Measurements from ENCODE around the gene ADAM10.

Gene ADAM10

DNA sequence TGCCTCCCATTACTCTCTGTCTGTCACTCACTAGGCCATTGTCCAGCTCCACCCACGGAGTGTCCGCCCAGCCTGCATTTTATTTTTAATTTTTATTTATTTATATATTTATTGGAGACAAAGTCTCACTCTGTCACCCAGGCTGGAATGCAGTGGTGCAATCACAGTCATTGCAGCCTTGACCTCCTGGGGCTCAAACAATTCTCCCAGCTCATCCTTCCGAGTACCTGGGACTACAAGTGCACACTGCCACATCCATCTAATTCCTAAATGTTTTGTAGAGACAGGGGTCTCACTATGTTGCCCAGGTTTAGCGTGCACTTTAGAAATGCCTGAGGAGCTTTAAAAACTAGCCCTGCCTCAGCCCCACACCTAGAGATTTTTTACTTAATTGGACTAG, 176.2 kb downstream of the ADAM10 start:
- DNase-seq = no peak

- no peak for DNase-seq
Observed at GRCh38 chr15:58572521-58572920, 177.0 kb downstream of the ADAM10 start.

DNA sequence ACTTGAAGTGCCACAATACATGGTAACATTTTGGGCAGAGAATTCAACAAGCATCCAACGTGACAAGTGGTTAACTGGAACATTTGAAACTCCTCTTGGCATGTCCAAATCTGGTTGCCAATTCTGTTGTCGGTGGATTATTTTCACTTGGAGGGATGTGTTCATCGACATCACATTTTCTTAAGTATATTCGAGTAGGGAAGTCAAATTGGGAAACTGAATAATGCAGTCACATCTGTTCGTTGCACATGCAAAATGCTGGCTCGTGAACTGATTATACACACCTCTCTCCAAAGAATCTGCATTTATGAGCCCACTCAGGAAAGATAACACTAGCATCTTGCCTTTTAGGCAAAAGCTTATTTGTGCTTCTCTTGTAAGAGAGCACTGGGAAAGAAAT, 178.0 kb downstream of the ADAM10 start:
- DNase-seq = no peak

DNA sequence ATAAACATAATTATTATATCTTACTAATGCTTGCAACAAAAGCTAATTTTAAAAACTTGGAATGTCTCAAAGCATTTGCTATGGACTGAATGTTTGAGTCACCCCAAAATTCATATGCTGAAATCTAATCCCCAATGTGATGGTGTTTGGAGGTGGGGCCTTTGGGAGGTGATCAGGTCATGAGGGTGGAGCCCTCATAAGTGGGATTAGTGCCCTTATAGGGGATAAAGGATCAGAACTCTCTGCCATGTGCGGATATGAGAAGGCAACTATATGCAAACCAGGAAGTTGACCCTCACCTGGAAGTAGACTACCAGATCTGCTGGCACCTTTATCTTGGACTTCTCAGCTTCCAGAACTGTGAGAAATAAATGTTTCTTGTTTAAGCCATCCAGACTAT, 180.1 kb downstream of the ADAM10 start:
- no peak for DNase-seq

DNA sequence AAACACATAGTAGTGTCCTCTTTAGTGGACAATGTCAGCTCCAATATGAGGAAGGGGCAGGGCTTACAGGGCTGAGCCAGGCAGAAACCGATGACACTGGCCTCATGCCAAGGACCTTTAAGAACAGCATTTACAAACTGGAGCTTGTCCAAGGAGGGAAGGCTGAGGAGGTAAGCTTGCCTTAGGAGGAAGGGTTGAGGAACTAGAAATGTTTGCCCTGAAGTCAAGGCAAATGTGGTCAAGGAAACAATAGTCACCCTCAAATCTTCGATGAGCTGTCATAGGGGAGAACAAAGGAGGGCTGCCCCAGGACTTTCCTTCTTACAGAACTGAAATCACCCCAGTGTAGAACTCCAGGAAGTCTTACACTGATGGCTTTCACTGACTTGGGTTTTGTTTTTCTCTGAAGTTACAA, 181.3 kb downstream of the ADAM10 start:
- peak; percentile 6 for DNase-seq

- no peak for DNase-seq
Observed at GRCh38 chr15:58566029-58566428, 183.5 kb downstream of the ADAM10 start.

DNA sequence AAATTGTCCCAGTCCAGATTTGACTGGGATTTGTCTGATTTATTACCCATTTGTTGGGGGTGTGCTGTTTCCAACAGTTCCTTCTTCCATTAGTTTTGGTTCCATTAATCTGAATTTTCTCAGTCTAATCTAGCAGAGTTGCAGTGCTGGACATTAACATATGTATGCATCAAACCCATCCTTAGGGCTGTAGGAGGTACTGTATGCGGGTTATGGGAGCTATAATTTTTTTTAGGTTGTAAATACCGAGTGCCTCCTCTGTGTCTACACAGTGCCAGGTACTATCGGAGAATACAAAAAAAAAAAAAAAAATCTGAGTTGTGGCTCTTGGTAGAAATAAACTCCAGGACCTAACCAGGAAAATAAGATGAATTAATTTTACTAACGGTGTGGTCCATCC, 183.9 kb downstream of the ADAM10 start:
- no peak for DNase-seq

- DNase-seq = no peak
Observed at GRCh38 chr15:58564981-58565380, 184.5 kb downstream of the ADAM10 start.

- DNase-seq = no peak
Observed at GRCh38 chr15:58562135-58562534, 187.4 kb downstream of the ADAM10 start.

DNA sequence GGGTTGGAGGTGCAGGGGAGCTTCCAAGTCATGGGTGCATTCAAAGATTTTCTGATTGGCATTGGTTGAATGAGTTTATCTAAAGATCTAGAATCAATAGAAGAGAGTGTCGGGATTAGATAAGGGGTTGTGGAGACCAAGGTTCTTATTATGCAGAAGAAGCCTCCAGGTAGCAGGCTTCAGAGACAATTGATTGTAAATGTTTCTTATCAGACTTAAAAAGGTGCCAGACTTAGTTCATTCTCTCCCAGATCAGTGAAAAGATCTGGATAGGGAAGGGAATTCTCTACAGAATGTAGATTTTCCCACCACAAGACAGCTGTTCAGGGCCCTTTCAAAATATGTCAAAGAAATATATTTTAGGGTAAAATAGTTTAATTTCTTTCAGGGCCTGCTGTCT, 188.2 kb downstream of the ADAM10 start:
- DNase-seq = no peak

DNA sequence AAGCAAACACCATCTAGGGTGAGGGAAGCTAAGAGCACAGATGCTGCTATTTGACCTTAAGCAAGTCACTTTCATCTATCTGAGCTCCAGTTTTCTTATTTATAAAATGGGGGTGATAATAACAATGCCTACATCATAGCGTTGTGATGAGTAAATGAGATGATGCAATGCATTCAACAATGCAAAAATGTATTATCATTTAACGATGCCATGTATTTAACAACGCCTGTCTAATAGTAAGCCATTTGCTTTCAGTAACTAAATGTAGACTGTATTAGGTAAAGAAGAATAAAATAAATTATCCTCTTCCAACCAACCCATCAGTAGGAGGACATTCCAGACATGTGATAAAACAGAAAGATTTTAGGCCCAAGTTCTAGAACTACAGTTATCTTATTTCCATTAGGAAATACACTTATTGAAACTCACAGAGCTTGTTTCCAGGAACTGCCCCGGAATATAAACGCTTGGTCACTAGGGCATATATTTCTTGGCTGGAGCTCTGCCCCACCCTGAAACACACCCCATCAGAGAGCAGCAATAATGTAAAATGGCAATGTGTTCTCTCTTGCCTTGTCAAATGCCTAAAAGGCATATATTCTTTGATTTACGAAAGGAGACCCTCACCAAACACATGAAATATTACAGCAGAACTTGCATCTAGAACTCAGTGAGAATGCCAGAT, 189.5 kb downstream of the ADAM10 start:
- DNase-seq = no peak

GRCh38 chr15:58558777-58559176, 190.7 kb downstream of the ADAM10 start:
- no peak for DNase-seq

GRCh38 chr15:58556541-58556940, 193.0 kb downstream of the ADAM10 start:
- DNase-seq = no peak

DNA sequence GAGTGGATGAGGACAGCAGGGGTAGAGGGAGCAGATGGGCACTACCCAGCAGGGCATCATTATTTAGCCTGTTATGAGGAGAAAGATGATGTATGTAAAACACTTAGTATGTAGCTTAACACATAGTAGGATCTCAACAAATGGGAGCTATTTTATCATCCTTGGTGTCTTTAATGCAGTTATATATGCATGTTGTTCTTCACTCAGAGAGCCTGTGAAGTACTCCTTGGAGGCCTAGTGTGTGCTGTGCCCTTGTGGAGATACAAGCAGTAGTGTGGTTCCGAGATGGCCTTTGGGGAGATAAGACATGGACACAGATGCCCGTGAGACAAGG, 193.5 kb downstream of the ADAM10 start:
- no peak for DNase-seq

DNA sequence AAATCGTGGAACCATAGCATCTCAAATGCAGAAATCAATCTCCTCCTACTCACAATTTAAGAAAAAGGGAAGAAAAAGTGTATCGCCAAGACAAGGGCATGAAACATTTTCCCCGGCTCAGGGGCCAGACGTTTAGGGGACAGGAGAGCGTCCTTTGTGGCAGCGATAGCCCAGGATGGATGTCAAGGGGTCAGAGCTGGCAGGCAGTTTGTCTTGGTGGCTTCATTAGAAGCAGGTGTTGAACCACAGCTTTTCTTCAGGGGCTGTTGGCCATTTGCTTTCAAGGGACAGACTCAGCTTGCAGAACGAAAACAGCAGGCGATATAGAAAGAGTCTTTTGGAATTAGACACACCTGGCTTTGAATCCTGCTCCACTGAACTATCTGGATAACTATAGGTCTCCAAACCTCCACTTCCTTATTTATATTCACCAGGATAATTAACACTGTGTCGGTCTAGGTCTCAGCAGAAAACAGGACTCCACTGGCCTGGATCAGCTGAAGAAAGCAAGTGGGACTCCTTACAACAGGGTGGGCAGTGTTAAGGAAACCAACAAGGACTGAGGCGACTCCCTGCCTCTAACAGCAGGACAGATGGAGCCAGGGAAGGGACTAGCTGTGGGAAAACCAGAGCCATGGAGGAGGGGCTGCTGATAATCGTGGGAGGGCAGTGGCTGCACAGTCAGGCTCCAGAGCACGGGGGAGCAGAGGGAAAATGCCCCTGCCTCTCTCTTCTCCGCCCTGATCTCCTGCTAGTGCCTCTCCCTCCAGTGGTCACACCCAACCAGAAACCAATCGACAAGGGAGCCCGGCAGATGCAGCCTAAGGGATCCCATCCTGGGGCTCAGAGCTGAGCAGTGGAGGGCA, 194.1 kb downstream of the ADAM10 start:
- DNase-seq = no peak

DNA sequence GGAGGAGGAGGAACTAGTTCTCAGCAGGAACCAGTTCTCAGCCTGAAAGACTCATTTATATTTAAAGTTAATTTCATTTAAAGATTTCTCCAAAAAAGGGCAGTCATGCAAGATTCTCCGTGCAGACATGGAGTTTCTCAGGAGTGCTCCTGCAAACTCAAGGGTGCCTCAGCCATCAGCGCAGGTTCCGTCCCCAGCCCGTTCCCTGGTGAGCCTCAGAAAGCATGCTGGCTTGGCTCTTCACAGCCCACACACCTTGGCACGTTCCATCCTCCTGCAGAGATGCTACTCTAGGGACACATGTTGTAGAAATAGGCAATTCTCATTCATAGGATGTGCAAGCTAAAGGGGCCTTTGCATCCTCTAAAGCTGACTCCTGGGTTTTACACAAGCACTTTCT, 194.7 kb downstream of the ADAM10 start:
- no peak for DNase-seq

DNA sequence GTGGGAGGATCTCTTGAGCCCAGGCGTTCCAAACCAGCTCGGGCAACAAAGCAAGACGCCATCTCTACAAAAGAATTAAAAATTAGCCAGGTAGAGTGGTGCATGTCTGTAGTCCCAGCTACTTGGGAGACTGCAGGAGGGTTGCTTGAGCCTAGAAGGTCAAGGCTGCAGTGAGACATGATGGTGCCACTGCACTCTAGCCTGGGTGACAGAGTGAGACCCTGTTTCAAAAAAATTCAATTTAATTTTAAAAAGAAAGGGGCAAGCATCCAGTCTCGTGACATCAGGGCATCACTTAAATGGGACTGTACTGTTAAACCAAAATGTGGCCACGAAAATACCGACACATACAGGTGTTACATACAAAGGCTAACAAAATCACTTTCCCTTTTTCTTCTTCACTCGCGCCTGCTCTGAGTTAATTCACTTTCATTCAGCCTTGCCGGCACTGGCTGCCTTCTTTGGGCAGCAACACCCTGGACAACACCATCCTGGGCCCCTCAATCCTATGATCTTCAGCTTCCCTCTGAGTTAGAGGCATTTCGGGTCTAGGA, 196.1 kb downstream of the ADAM10 start:
- no peak for DNase-seq

DNA sequence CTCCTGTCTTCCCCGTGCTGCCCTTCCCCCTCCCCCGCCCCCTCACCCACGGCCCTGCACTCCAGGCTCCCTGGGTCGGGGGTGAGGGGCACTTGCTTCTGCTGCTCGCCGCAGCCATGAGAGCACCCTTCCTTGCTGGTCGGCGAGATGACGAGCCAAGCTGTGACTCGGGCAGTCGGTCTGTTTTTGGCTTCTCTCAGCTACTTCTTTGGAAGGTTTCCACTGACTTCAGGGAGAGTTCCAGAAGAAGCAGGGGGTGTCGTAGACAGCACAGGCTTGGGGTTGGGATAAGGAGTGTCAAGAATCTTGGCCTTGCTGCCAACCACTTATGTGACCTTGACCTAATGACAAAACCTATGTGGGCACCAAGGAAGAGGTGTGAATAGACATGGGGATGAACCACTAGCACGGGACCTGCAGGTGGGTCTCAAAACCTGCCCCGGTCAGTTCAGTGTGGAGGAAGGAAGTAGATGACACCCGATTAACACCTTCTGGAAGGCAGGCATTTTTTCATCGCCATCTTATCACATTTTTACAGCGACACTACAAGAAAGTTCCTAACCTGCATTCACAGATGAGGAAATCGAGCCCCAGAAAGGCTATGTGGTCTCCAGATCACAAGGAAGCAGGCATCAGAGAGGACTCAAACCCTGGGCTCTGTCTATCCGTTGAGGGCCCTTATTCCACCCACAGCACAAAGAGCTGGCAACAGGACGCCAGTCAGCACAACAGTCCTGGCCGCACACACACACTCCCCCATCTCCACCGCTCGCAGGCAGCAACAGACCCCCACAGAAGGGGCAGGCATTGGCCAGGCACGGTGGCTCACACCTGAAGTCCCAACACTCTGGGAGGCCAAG, 196.8 kb downstream of the ADAM10 start:
- no peak for DNase-seq

DNA sequence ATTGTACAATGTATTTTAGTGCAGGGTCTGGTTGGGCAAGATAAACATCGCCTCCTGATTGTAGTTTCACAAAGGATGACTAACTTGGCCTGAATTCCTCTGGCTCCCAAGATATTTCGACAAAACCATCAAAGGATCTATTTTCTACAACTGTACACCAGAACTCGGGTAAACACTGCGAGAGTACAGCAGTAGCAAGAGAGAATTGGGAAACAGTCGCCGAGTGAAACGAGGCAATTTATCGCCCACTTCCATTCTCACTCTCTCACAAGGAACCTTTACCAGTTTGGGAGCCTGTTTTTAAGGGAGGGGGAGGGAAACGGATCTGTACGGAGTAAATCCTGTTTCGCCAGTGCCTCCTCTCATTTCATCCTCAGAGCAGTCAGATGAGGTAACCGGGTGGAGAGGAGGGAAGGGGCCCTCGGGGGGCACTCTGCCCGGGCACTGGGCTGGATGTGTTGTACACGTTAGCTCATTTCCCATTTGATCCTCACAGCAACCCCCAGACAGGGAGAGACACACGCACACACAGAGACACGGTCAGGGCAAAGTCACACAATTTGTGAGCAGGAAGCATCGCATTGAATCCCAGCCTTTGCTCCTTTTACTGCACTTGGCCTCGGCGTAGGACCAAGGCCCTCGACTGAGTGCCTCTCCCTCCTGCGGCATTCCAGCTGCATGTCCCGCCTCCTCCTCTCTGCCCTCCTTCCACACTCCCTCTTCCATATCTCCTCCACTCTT, 197.6 kb downstream of the ADAM10 start:
- DNase-seq = no peak

DNA sequence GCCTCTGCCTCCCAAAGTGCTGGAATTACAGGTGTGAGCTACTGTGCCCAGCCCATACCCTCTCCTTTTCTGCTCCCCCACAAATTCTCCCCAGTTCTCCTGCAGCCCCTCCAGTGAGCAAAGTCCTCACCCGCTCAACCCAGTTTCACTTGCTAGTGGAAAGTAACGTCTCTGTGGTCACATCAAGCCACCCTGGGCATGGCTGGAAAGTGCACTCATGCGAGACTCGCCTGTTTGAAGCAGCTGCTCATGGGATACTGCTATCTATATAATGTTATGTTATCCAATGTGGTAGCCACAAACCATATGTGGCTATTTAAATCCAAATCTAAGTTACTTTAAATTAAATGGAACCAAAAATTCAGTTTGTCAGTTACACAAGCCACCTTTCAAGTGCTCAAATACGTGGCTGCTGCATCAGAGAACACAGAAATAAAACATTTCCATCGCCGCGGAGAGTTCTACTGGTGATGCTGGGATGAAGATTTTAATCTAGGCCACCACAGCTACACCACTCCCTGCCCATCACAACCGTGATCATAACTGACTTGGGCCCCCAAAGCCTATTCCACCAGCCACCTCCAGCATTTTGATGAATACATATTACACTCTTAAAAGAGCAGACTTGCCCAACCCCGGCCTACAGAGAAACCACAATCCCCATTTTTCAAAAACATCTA, 198.3 kb downstream of the ADAM10 start:
- no peak for DNase-seq

DNA sequence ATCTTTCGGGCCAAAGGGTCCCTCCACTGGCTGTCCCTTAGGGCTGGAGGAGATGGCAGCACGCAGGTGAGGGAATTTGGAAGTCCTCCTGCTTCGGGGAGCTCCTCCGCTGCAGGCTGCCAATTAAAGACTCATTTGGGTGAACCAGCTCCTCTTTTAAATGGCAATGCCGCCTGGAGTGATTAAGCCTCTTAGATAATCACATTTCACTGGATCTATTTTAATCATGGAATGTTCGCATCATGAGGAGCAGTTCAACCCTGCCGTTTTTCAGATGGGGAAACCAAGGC, 199.8 kb downstream of the ADAM10 start:
- DNase-seq = no peak
